ENCODE measurements around the gene GPR37L1. TPM values are rescaled to one million over a fixed set of nuclear protein-coding genes. Genes with fewer than 3 reads are reported as not detected.
A peak's percentile ranks its signal among the peaks of the same experiment; 100 is the strongest.

The GPR37L1 gene
- total and polyA plus RNA-seq, 2 of the 8 experiments (the other 6 are each of a cell fraction or from before 2014, with no cell fraction given) = 0.13 to 0.23 TPM

GRCh38 chr1:202165942-202166843 is 43.5 kb downstream of the GPR37L1 start:
- H3K23ac ChIP-seq (ENCODE audit: insufficient read length) = no peak overlapping the region
- H3K36me3 ChIP-seq (ENCODE audit: control insufficient read depth in 2 of 4, insufficient read depth in 4 of 4, low read length in 3 of 4) = no peaks in the 10 kb centered on the region
- H3K14ac ChIP-seq (ENCODE audit: insufficient read length) = no peak overlapping the region
- H2BK5ac ChIP-seq (ENCODE audit: low read depth, low read length) = no peak overlapping the region
- H2BK20ac ChIP-seq (ENCODE audit: low read length) = no peak overlapping the region
- no peak overlapping the region for H3K27ac ChIP-seq (ENCODE audit: low read depth, low read length)
- H2BK12ac ChIP-seq (ENCODE audit: low read depth, low read length) = peak overlapping the region; percentile 81; the same call in 1 of the 2 replicates
- H3K4me1 ChIP-seq (replicated peaks in 1 of 4; ENCODE audit: control insufficient read depth in 3 of 4, insufficient read depth in 4 of 4, low read length in 3 of 4) = peaks cover 1 to 20% (median 9%) of the 10 kb centered on the region in 4 experiments
- H3K56ac ChIP-seq (replicated peaks; ENCODE audit: insufficient read length, low read depth, low read length) = no peak overlapping the region
- no peaks in the 10 kb centered on the region for H3K79me1 ChIP-seq (ENCODE audit: low read depth, low read length)
- no peak overlapping the region for H2AK5ac ChIP-seq (ENCODE audit: low read depth, low read length)
- H3K79me2 ChIP-seq (ENCODE audit: control insufficient read depth in 1 of 2, insufficient read depth in 2 of 2, low read length in 2 of 2) = no peaks in the 10 kb centered on the region
- H3K4ac ChIP-seq (replicated peaks; ENCODE audit: insufficient read length, low read depth, low read length) = no peak overlapping the region
- 89% methylated on average over 9 of the region's 9 CpGs; no CpG with 5 or more reads in 1 of the 2 experiments for WGBS, 2 experiments (ENCODE audit: extremely low coverage in 1 of 2, insufficient coverage in 1 of 2, insufficient read length in 1 of 2, insufficient replicate concordance in 2 of 2, low coverage in 1 of 2, low lambda C conversion rate in 2 of 2, missing lambda C conversion rate in 1 of 2)
- no peak overlapping the region for H3K4me3 ChIP-seq (ENCODE audit: extremely low read depth in 1 of 4, insufficient read depth in 2 of 4, low read depth in 3 of 4, low read length in 4 of 4)
- no peak overlapping the region; the same call in 1 of the 2 replicates for H3K18ac ChIP-seq (ENCODE audit: extremely low read depth, low read length)
- no peaks in the 10 kb centered on the region for H3K9me3 ChIP-seq (ENCODE audit: insufficient read depth in 2 of 2, low read depth in 1 of 2, low read length in 1 of 2)
- no peak overlapping the region; the same call in 1 of the 2 replicates for H2AFZ ChIP-seq (ENCODE audit: low read length)
- no peak overlapping the region for H3K4me2 ChIP-seq (ENCODE audit: insufficient read depth in 1 of 2, low read depth in 2 of 2, low read length in 2 of 2)
- peak overlapping the region; percentile 15 for H2BK120ac ChIP-seq (replicated peaks; ENCODE audit: low read depth, low read length)
- no peak overlapping the region for H3K9ac ChIP-seq (replicated peaks in 1 of 4; ENCODE audit: extremely low read depth in 1 of 4, low read depth in 3 of 4, low read length in 3 of 4)
- peak overlapping the region; percentile 25; the same call in 1 of the 2 replicates for H2BK15ac ChIP-seq (ENCODE audit: low read length)
- no peaks in the 10 kb centered on the region for H4K20me1 ChIP-seq (replicated peaks in 1 of 2; ENCODE audit: control insufficient read depth in 1 of 2, insufficient read depth in 2 of 2, low read length in 2 of 2)
- H3K23me2 ChIP-seq (ENCODE audit: low read depth, low read length) = no peaks in the 10 kb centered on the region
- H4K8ac ChIP-seq (ENCODE audit: extremely low read depth, insufficient read depth, low read length) = no peak overlapping the region
- CTCF ChIA-PET (ENCODE audit: partially characterized antibody) = interaction anchor here (0.6 to 10.1 kb wide), 8 partner anchors 10 to 222 kb away, joined by 3 to 77 read pairs (median 4); no protein-coding TSS in a partner anchor
- POLR2A ChIA-PET (ENCODE audit: partially characterized antibody) = interaction anchor here (1.3 to 2.1 kb wide), 3 partner anchors 10 to 17 kb away, joined by 3 to 6 read pairs (median 5); no protein-coding TSS in a partner anchor
- DNase-seq (ENCODE audit: low read depth in 1 of 2, low spot score in 2 of 2) (no peak), FAIRE-seq (no peak)
- H4K91ac ChIP-seq (replicated peaks; ENCODE audit: insufficient read length, low read length) = no peak overlapping the region
- no peak overlapping the region for H4K5ac ChIP-seq (ENCODE audit: insufficient read length, low read depth, low read length)
- H3K27me3 ChIP-seq (replicated peaks in 1 of 4; ENCODE audit: control insufficient read depth in 3 of 4, extremely low read depth in 1 of 4, insufficient read depth in 3 of 4, low read length in 3 of 4) = no peaks in the 10 kb centered on the region
- TF ChIP-seq SIX5 (IDR thresholded peaks at IDR 0.05; ENCODE audit: low read depth, low read length) = no peak
- TF ChIP-seq EGR1 (IDR thresholded peaks at IDR 0.05; ENCODE audit: borderline replicate concordance, low read depth, low read length) = no peak
- TF ChIP-seq EP300 (IDR thresholded peaks at IDR 0.05; ENCODE audit: borderline replicate concordance in 1 of 2, low read depth in 2 of 2, low read length in 2 of 2) = no peak
- TF ChIP-seq RFX5 (IDR thresholded peaks at IDR 0.05; ENCODE audit: borderline replicate concordance, low read depth, low read length) = no peak
- no peak for TF ChIP-seq JUN (IDR thresholded peaks at IDR 0.05; ENCODE audit: low read depth, low read length)
- no peak for TF ChIP-seq ASH2L (IDR thresholded peaks at IDR 0.05; ENCODE audit: low read length)
- TF ChIP-seq SIRT6 (IDR thresholded peaks at IDR 0.05; ENCODE audit: low read length) = no peak
- TF ChIP-seq SUZ12 (IDR thresholded peaks at IDR 0.05; ENCODE audit: low read length) = no peak
- TF ChIP-seq KDM5A (IDR thresholded peaks at IDR 0.05; ENCODE audit: low read length) = no peak
- TF ChIP-seq ATF2 (IDR thresholded peaks at IDR 0.05; ENCODE audit: low read length) = no peak
- no peak for TF ChIP-seq CREB1 (IDR thresholded peaks at IDR 0.05)
